HG03342 (cell line): ENCODE results near the gene TPRG1.

Source experiments
- ATAC-seq: cut with Tn5 transposase; IDR thresholded peaks from one replicate; pipeline ENCODE4 v1.9.1; 2021; ENCODE audit warnings: mild to moderate bottlenecking, moderate library complexity; ENCODE audit not compliant: unreplicated experiment

TPRG1 gene

GRCh38 chr3:189165092-189165612, 6.6 kb upstream of the TPRG1 start:
- no peak for ATAC-seq

GRCh38 chr3:189166321-189166720, 5.5 kb upstream of the TPRG1 start:
- no peak for ATAC-seq

- ATAC-seq, result no peak
These were observed 4.6 kb upstream of the TPRG1 start for GRCh38 chr3:189167027-189167766.

- no peak for ATAC-seq
These were observed 3.1 kb upstream of the TPRG1 start for GRCh38 chr3:189168711-189169110.

- no peak for ATAC-seq
These were observed 2.0 kb upstream of the TPRG1 start for GRCh38 chr3:189169728-189170127.

- no peak for ATAC-seq
These were observed 1.2 kb upstream of the TPRG1 start for GRCh38 chr3:189170559-189170958.

GRCh38 chr3:189172668-189173419, 1.1 kb downstream of the TPRG1 start:
- ATAC-seq, result no peak

- ATAC-seq, result no peak
These were observed 12.8 kb downstream of the TPRG1 start for GRCh38 chr3:189184566-189184965.

GRCh38 chr3:189186101-189186500, 14.3 kb downstream of the TPRG1 start:
- ATAC-seq, result no peak

- no peak for ATAC-seq
These were observed 16.7 kb downstream of the TPRG1 start for GRCh38 chr3:189188466-189188865.

- no peak for ATAC-seq
These were observed 21.0 kb downstream of the TPRG1 start for GRCh38 chr3:189192725-189193124.

GRCh38 chr3:189195302-189195701, 23.5 kb downstream of the TPRG1 start:
- no peak for ATAC-seq

- ATAC-seq, result no peak
These were observed 30.3 kb downstream of the TPRG1 start for GRCh38 chr3:189202106-189202505.

- no peak for ATAC-seq
These were observed 30.8 kb downstream of the TPRG1 start for GRCh38 chr3:189202583-189202982.

- ATAC-seq, result no peak
These were observed 32.5 kb downstream of the TPRG1 start for GRCh38 chr3:189204167-189204866.

GRCh38 chr3:189204937-189205336, 33.2 kb downstream of the TPRG1 start:
- no peak for ATAC-seq

GRCh38 chr3:189210251-189210770, 38.5 kb downstream of the TPRG1 start:
- no peak for ATAC-seq

GRCh38 chr3:189212681-189213080, 40.9 kb downstream of the TPRG1 start:
- no peak for ATAC-seq

GRCh38 chr3:189214651-189215050, 42.9 kb downstream of the TPRG1 start:
- no peak for ATAC-seq

GRCh38 chr3:189222927-189223636, 51.3 kb downstream of the TPRG1 start:
- no peak for ATAC-seq

- ATAC-seq, result no peak
These were observed 53.7 kb downstream of the TPRG1 start for GRCh38 chr3:189225431-189225830.
